HG02588 (cell line): ENCODE results near the gene NAP1L1.
A peak's percentile ranks its signal among the peaks of the same experiment; 100 is the strongest.

Experiments used
- ATAC-seq: cut with Tn5 transposase; IDR thresholded peaks from one replicate; pipeline ENCODE4 v1.9.1; 2021; ENCODE audit warnings: mild to moderate bottlenecking, moderate library complexity; ENCODE audit not compliant: unreplicated experiment

The NAP1L1 gene, protein sequence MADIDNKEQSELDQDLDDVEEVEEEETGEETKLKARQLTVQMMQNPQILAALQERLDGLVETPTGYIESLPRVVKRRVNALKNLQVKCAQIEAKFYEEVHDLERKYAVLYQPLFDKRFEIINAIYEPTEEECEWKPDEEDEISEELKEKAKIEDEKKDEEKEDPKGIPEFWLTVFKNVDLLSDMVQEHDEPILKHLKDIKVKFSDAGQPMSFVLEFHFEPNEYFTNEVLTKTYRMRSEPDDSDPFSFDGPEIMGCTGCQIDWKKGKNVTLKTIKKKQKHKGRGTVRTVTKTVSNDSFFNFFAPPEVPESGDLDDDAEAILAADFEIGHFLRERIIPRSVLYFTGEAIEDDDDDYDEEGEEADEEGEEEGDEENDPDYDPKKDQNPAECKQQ

DNA sequence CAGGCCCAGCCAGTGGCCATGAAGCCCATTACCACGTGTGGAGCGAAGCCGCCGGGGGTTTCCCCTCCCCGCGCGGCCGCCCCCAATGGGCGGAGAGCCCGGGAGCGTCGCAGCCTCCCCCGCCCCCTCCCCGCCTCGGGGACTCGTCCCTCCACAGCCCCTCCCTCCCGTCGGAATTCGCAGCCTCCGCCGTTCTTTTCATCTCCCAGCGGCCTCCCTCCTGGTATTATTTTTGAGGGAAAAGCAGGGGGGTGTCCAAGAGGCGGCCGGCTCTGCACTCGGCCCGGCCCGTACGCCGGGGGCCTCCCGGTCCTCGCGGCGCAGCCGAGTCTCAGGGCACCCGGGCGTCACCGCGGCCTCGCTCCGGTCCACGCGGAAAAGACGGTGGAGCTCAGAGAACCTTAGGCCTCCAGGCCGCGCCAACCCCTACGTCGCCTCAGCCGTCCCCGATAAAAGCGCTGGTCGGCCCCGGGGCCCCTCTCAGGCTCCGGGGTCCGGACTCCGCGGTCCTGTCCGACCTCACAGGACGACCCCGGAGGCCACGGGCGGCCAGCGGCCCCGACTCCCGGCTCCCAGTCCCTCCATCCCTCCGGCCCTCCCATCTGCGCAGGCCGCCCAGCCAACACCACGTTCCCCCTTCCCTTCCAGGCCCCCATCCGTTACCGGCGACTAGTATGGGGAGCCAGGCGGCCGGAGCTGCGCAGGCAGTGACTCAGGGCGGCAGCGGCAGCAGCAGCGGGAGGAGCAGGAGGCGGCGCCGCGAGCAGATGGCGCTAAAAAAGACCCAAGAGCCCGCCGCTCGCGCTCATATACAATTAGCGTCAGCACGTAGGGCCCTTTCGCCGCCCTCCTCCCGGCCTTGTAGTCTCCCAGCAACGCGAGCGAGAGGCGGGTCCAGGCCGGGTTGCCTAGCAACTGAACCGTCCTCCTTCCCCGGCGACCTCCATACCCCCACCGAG lies at the start of gene NAP1L1:
NAP1L1 (minus strand) TSS at position 782 of the 959 bp plus-strand sequence. CDS start 10,466 bp downstream, outside the sequence.
- ATAC-seq, result peak; percentile 92

- ATAC-seq, result no peak
These were observed 43.1 kb upstream of the NAP1L1 start for GRCh38 chr12:76127588-76127987.

DNA sequence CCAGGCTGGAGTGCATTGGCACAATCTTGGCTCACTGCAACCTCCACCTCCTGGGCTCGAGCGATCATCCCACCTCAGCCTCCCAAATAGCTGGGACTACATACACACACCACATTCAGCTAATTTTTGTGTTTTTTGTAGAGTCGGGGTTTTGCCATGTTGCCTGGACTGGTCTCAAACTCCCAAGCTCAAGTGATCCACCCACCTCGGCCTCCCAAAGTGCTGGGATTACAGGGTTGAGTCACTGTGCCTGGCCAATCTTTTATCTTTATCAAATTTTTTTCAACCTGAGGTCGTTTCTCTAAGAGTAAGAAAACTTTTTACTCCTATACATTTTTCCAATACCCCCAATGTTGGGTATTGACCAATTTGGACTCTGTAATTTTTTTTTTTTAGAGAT lies 40.0 kb upstream of the NAP1L1 start:
- no peak for ATAC-seq

- no peak for ATAC-seq
These were observed 39.1 kb upstream of the NAP1L1 start for GRCh38 chr12:76123259-76124212.

- no peak for ATAC-seq
These were observed 35.4 kb upstream of the NAP1L1 start for GRCh38 chr12:76119887-76120286.

DNA sequence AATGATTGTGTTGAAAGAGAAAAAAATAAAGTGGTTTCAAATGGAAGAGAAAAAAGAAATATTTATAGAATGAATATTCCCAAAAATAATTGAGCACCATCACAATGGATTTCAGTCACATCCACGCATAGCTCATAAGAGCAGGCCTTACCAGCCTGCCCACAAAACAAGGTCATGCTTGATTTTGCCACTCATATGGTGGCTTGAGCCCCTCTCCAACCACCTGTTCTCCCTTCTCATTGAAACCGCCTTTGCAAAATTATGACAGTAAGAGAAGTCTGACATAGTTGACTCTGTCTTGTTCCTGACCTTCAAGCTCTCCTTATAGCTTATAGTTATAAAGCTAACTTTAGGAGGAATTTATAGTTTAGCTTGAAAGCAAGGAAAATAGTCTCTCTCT lies 33.3 kb upstream of the NAP1L1 start:
- no peak for ATAC-seq

DNA sequence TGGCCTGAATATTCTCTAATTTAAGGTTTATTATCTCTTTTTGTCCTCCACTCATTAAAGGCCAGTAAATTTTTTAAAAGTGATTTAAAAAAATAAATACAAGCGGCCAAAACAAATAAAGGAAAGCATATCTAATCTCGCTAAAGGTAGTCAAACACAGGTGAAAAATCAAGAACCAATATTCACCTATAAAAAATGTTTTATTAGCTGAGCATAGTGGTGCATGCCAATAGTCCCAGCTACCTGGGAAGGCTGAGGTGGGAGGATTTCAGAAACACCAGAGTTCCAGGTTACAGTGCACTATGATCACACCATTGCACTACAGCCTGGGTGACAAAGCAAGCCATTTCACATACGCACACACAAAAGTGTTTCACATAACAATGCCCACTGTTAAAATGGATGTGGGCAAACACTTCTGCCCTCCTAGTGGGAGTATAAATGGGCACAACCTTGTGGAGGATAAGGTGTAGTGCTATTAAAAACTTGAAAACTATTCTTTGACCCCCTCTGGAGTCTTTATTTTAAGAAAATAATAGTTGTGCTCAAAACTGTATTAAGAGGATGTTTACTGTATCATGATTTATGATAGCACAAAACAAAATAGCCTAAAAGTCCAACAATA lies 32.7 kb upstream of the NAP1L1 start:
- no peak for ATAC-seq

DNA sequence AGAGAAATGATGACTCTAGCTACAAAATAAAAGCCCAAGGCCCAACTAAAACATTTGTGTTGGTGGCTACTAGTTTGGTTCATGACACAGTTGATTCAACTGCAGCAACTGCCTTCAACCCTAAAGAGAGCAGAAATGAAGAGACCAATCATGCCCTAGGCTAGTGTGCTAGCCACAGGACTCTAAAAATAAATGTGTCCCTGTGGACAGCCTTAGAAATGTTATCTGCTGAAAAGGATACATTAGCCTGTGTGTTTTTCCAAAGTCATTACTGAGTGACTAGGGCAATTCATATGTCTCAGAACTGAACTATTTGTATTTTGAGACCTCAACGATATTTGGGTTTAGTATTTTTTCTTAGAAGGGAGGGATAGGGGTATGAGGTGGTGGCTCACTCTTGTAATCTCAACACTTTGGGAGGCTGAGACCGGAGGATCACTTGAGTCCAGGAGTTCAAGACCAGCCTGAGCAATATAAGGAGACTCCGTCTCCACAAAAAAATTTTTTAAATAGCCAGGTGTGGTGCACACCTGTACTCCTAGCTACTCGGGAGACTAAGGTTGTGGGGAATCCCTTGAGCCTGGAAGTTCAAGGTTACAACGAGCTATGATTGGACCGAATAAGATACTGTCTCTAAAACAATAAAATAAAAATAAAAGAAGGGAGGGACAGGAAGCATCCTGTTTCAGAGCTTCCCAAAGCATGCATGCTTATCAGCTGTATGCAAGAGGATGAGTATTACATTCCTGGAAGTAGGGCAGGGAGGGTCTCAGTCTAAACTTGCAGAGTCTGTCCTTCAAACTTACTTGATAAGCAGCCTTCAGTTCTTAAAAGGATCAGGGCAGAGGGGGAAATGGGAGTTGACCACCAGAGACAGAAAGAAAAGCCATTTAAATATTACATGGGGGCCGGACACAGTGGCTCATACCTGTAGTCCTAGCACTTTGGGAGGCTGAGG lies 29.6 kb upstream of the NAP1L1 start:
- ATAC-seq, result no peak

DNA sequence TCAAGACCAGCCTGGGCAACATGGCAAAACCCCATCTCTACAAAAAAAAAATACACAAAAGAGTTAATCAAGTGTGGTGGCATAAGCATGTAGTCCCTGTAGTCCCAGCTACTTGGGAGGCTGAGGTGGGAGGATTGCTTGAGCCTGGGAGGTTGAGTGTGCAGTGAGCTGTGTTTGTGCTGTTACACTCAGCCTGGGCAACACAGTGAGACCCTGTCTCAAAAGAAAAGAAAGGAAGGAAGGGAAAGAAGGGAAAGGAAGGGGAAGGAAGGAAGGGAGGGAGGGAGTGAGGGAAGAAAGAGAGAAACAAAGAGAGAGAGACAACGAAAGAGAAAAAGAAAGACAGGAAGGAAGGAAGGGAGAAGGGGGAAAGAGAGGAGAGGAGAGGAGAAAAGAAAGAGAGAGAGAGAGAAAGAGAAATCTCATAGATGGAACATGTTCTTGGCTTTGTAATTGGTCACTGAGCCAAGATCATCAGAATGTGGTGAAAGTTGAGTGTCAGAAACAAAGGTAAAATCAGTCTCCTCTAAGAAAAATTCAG lies 26.8 kb upstream of the NAP1L1 start:
- ATAC-seq, result no peak

DNA sequence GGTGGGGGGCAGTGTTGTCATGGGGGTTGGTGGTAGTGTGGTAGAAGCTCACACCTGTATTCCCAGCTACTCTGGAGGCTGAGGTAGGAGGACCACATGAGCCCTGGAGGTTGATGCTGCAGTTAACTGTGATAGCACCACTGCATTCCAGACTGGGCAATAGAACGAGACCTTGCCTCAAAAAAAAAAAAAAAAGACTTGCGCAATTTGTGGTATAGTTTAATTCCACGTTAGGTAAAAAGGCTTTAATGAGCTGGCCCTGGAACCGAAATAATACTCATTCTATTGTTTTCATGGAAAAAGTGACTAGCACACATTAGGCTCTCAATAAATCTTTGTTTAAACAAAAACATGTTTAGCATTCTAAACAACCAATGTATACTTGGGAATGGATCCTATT lies 25.4 kb upstream of the NAP1L1 start:
- ATAC-seq, result no peak

- ATAC-seq, result no peak
These were observed 23.9 kb upstream of the NAP1L1 start for GRCh38 chr12:76108356-76108755.

DNA sequence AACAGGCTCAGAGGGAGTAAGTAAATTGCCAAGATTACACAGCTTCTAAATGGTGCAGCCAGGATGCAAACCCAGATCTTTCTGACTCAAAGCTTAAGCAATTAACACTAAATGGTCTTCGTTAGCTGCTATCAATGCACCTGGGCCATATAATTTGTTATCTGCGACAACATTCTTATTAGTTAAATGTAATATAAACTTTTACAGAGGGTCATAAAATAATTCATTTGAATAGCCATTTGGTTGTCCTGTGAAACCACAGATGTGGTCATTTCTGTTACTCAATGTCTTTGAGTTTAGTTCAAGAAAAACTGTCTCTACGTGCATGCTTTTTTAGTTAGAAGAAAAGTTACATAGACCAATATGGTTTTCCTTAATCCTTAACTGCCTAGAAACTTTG lies 22.1 kb upstream of the NAP1L1 start:
- no peak for ATAC-seq

GRCh38 chr12:76103958-76104357 lies 19.5 kb upstream of the NAP1L1 start:
- no peak for ATAC-seq

DNA sequence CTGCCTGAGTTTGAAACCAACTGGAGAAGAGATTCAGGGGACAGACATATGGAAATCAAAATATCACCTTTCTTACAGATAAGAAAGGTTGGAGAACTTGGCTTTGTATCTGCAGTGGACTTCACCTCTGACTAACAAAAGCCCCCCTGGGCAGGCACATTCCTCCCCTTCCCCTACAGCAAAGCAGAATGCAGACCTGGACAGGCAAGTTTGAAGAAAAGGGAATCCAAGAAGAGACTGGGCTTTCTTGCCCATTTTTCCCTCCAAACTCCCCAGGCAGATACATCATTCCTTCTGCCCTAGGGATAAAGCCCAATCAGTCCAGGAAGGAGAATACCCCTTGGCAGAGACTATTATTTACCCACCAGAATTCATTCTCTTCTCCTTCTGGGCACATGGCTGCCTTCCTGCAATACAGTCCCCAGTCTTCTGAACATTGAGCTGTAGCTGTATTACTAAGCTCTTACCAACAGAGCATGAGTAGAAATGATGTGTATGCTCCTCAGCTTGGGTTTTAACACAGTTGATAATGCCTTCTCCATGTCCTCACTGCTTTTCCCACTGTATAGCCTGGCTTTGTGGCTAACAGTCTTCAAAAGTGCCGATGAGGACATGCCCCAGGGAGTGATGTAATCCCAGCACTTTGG lies 17.4 kb upstream of the NAP1L1 start:
- ATAC-seq, result no peak

DNA sequence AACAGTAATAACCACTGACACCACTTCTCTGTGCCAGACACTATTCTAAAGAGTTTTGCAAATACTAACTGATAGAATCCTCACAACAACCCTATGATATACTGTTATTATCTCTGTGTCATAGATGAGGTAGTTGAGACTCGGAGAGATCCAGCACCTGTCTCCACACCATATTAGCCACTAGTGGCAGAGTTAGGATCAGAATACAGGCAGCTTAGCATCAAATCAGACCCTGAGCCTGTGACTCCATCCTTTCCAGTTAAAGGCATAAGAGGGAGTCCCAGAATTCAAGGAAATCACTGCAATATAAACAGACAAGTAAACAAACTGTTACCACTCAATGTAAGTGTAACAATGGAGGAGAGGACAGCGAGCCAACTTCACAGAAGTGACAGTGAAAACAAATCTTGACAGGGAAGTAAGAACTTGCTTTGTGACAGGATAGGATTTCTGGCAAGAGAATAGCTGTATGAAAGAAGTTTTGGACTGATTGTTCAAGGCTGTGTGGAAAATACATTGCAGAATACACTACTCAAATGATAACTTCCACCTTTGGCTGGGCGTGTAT lies 11.7 kb upstream of the NAP1L1 start:
- no peak for ATAC-seq

DNA sequence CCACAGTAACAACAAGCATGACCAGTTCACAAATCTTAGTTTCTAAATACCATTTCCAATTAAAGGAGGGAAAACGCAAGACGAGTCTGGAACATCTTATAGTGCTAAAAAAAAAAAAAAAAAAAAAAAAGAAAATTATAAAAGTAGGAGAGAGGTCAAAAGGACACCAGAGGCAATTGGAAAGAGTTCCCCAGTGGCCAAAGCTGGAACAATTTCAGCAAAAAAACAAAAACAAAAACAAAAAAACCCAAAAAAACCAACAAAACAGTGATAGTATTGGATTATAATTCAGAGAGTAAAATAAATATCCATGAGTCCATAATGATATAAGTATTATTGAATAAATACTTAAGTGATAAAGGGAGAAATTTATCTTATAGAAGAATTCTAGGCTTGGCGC lies 10.3 kb upstream of the NAP1L1 start:
- ATAC-seq, result no peak

DNA sequence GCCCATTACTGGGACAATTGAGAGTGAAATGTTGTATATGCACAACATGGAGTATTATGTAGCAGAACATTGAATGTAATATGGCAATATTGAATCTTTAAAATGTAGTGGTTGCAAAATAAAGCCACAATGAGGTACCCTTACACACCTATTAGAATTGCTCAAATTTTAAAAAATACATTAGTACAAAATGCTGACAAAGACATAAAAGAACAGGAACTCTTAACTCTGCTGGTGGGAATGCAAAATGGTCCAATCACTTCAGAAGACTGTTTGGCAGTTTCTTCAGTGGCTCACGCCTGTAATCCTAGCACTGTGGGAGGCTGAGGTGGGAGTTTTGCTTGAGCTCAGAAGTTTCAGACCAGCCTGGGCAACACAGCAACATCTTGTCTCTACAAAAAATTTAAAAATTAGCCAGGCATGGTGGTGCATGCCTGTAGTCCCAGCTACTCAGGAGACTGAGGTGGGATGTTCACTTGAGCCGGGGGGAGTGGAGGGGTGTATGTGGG lies 6.8 kb upstream of the NAP1L1 start:
- ATAC-seq, result no peak

GRCh38 chr12:76085520-76085868 lies 1.0 kb upstream of the NAP1L1 start:
- no peak for ATAC-seq
